ENCODE measurements around the gene CHRNB4. TPM values are rescaled to one million over a fixed set of nuclear protein-coding genes. Genes with fewer than 3 reads are reported as not detected.

The CHRNB4 gene, protein sequence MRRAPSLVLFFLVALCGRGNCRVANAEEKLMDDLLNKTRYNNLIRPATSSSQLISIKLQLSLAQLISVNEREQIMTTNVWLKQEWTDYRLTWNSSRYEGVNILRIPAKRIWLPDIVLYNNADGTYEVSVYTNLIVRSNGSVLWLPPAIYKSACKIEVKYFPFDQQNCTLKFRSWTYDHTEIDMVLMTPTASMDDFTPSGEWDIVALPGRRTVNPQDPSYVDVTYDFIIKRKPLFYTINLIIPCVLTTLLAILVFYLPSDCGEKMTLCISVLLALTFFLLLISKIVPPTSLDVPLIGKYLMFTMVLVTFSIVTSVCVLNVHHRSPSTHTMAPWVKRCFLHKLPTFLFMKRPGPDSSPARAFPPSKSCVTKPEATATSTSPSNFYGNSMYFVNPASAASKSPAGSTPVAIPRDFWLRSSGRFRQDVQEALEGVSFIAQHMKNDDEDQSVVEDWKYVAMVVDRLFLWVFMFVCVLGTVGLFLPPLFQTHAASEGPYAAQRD
- total RNA-seq (not detected in 2 replicates), polyA plus RNA-seq (not detected in 2 replicates), polyA minus RNA-seq (not detected in 2 replicates)
- not detected for total RNA-seq (2013)

GRCh38 chr15:78641102-78641748, at the start of gene CHRNB4:
CHRNB4 (minus strand) TSS chr15:78641210; CDS start chr15:78641133, 77 bp downstream.
- H3K27me3 ChIP-seq (replicated peaks in 1 of 4; ENCODE audit: control extremely low read depth in 1 of 4, control insufficient read depth in 3 of 4, insufficient read depth in 4 of 4, low read length in 3 of 4), result peaks cover 0 to 20% (median 4%) of the 10 kb centered on the region in 4 experiments
- DNase-seq, result peak; percentile 33
- H3K79me2 ChIP-seq (ENCODE audit: control insufficient read depth, insufficient read depth, low read length), result no peaks in the 10 kb centered on the region
- peaks cover 12% of the 10 kb centered on the region in 2 donors for H3K4me1 ChIP-seq (ENCODE audit: control insufficient read depth in 2 of 2, insufficient read depth in 2 of 2, low read length in 2 of 2)
- Mint-ChIP-seq H3K27me3 (peaks cover 10% of the 10 kb centered on the region), H3K27ac (no peak within 1 kb of the TSS), H3K9me3 (ENCODE audit: insufficient read depth) (no peaks in the 10 kb centered on the region), H3K4me1 (peaks cover 10% of the 10 kb centered on the region), H3K4me3 (peak within 1 kb of the TSS; percentile 81)
- no peak for TF ChIP-seq EZH2 (IDR thresholded peaks at IDR 0.05; ENCODE audit: borderline replicate concordance, insufficient read depth, low read depth, low read length, poor library complexity, severe bottlenecking)
- TF ChIP-seq, protein P1, sequence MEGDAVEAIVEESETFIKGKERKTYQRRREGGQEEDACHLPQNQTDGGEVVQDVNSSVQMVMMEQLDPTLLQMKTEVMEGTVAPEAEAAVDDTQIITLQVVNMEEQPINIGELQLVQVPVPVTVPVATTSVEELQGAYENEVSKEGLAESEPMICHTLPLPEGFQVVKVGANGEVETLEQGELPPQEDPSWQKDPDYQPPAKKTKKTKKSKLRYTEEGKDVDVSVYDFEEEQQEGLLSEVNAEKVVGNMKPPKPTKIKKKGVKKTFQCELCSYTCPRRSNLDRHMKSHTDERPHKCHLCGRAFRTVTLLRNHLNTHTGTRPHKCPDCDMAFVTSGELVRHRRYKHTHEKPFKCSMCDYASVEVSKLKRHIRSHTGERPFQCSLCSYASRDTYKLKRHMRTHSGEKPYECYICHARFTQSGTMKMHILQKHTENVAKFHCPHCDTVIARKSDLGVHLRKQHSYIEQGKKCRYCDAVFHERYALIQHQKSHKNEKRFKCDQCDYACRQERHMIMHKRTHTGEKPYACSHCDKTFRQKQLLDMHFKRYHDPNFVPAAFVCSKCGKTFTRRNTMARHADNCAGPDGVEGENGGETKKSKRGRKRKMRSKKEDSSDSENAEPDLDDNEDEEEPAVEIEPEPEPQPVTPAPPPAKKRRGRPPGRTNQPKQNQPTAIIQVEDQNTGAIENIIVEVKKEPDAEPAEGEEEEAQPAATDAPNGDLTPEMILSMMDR (IDR thresholded peaks at IDR 0.05), result no peak
- H2AFZ ChIP-seq (ENCODE audit: insufficient read depth, low read depth, low read length, poor library complexity, severe bottlenecking), result peak within 1 kb of the TSS; percentile 62
- H3K36me3 ChIP-seq (replicated peaks in 1 of 2; ENCODE audit: control extremely low read depth in 1 of 2, control insufficient read depth in 1 of 2, extremely low read depth in 1 of 2, insufficient read depth in 2 of 2, low read length in 1 of 2), result no peaks in the 10 kb centered on the region
- WGBS (ENCODE audit: insufficient coverage), result 20% methylated on average over 47 of the region's 47 CpGs
- peak; percentile 55 for ATAC-seq (ENCODE audit: low read depth)
- H3K9me3 ChIP-seq (ENCODE audit: control extremely low read depth in 1 of 3, control insufficient read depth in 2 of 3, insufficient read depth in 1 of 3, low read length in 2 of 3), result peaks cover 0 to 3% (median 0%) of the 10 kb centered on the region in 3 donors
- intact Hi-C loops (cut with micrococcal nuclease), result no loop called here
- H3K4me3 ChIP-seq (ENCODE audit: control extremely low read depth in 1 of 5, extremely low read depth in 1 of 5, insufficient read depth in 1 of 5, low read depth in 2 of 5, low read length in 4 of 5), result peak within 1 kb of the TSS in 4 of 5 experiments; percentile 26 to 52 (median 46)
- H3K4me2 ChIP-seq (replicated peaks; ENCODE audit: low read depth, low read length, poor library complexity, severe bottlenecking), result peak within 1 kb of the TSS; percentile 90
- H4K20me1 ChIP-seq (ENCODE audit: control insufficient read depth, insufficient read depth, low read length, poor library complexity, severe bottlenecking), result no peaks in the 10 kb centered on the region
- peak within 1 kb of the TSS; percentile 65 for H3K9ac ChIP-seq (ENCODE audit: low read length)
- CTCF ChIA-PET, result interaction anchor here (1.4 kb wide), 1 partner anchor 110 kb away, joined by 4 read pairs; no protein-coding TSS in a partner anchor
- H3K27ac ChIP-seq (ENCODE audit: low read length in 2 of 2), result no peak within 1 kb of the TSS
- POLR2A ChIA-PET, result no interaction called here
